ENCODE data around the gene SPAG16. TPM values are rescaled to one million over a fixed set of nuclear protein-coding genes. Genes with fewer than 3 reads are reported as not detected.

SPAG16 gene
- total RNA-seq, 2 donors from 2014 or later: 27.1 to 29.2 TPM

GRCh38 chr2:213861638-213862037 lies 577.4 kb downstream of the SPAG16 start:
- H3K4me1 ChIP-seq (replicated peaks): no peaks in the 10 kb centered on the region
- H3K27me3 ChIP-seq (replicated peaks; ENCODE audit: insufficient read depth): no peaks in the 10 kb centered on the region
- H3K4me3 ChIP-seq: no peak overlapping the region
- intact Hi-C loops (cut with DNase I): no loop called here
- H3K36me3 ChIP-seq: no peaks in the 10 kb centered on the region
- H3K27ac ChIP-seq: no peak overlapping the region
- no peak for TF ChIP-seq CTCF (IDR thresholded peaks at IDR 0.05)
- no peak for TF ChIP-seq POLR2A (IDR thresholded peaks at IDR 0.05)
- no peak for TF ChIP-seq POLR2AphosphoS5 (IDR thresholded peaks at IDR 0.05)
- no peaks in the 10 kb centered on the region for H3K9me3 ChIP-seq
- DNase-seq (ENCODE audit: low spot score): no peak

GRCh38 chr2:213862407-213863076 lies 578.3 kb downstream of the SPAG16 start:
- intact Hi-C loops (cut with DNase I): no loop called here

GRCh38 chr2:213863541-213863940 lies 579.3 kb downstream of the SPAG16 start:
- intact Hi-C loops (cut with DNase I): no loop called here
- TF ChIP-seq POLR2AphosphoS5 (IDR thresholded peaks at IDR 0.05) (no peak), CTCF (IDR thresholded peaks at IDR 0.05) (no peak), POLR2A (IDR thresholded peaks at IDR 0.05) (no peak)
- H3K27me3 ChIP-seq (replicated peaks; ENCODE audit: insufficient read depth): no peaks in the 10 kb centered on the region
- H3K9me3 ChIP-seq: no peaks in the 10 kb centered on the region
- WGBS: 85% methylated on average over 3 of the region's 3 CpGs
- H3K36me3 ChIP-seq: no peaks in the 10 kb centered on the region
- no peaks in the 10 kb centered on the region for H3K4me1 ChIP-seq (replicated peaks)
- no peak for DNase-seq (ENCODE audit: low spot score)
- H3K27ac ChIP-seq: no peak overlapping the region
- H3K4me3 ChIP-seq: no peak overlapping the region

More at GRCh38 chr2:213862407-213863076, 578.3 kb downstream of the SPAG16 start:
- H3K4me1 ChIP-seq (replicated peaks): no peaks in the 10 kb centered on the region
- TF ChIP-seq POLR2AphosphoS5 (IDR thresholded peaks at IDR 0.05) (no peak), CTCF (IDR thresholded peaks at IDR 0.05) (no peak), POLR2A (IDR thresholded peaks at IDR 0.05) (no peak)
- no peaks in the 10 kb centered on the region for H3K36me3 ChIP-seq
- WGBS: 75% methylated on average over 7 of the region's 7 CpGs
- no peaks in the 10 kb centered on the region for H3K27me3 ChIP-seq (replicated peaks; ENCODE audit: insufficient read depth)
- no peaks in the 10 kb centered on the region for H3K9me3 ChIP-seq
- no peak for DNase-seq (ENCODE audit: low spot score)
- H3K4me3 ChIP-seq: no peak overlapping the region
- no peak overlapping the region for H3K27ac ChIP-seq

- Histone ChIP-seq H3K4me1 (replicated peaks) (no peaks in the 10 kb centered on the region), H3K27me3 (replicated peaks; ENCODE audit: insufficient read depth) (no peaks in the 10 kb centered on the region), H3K36me3 (no peaks in the 10 kb centered on the region), H3K27ac (no peak overlapping the region), H3K9me3 (no peaks in the 10 kb centered on the region), H3K4me3 (no peak overlapping the region)
- TF ChIP-seq POLR2A (IDR thresholded peaks at IDR 0.05) (no peak), POLR2AphosphoS5 (IDR thresholded peaks at IDR 0.05) (no peak), CTCF (IDR thresholded peaks at IDR 0.05) (no peak)
- 43% methylated on average over 1 of the region's 1 CpG for WGBS
- DNase-seq (ENCODE audit: low spot score): no peak
- intact Hi-C loops (cut with DNase I): no loop called here
Observed at GRCh38 chr2:213868526-213868925, 584.3 kb downstream of the SPAG16 start.

GRCh38 chr2:213885485-213885884 lies 601.2 kb downstream of the SPAG16 start:
- Histone ChIP-seq H3K4me1 (replicated peaks) (no peaks in the 10 kb centered on the region), H3K27ac (no peak overlapping the region), H3K27me3 (replicated peaks; ENCODE audit: insufficient read depth) (no peaks in the 10 kb centered on the region), H3K9me3 (no peaks in the 10 kb centered on the region), H3K36me3 (no peaks in the 10 kb centered on the region), H3K4me3 (no peak overlapping the region)
- no peak for DNase-seq (ENCODE audit: low spot score)
- WGBS: 56% methylated on average over 3 of the region's 3 CpGs
- TF ChIP-seq POLR2AphosphoS5 (IDR thresholded peaks at IDR 0.05): no peak
- no peak for TF ChIP-seq POLR2A (IDR thresholded peaks at IDR 0.05)
- TF ChIP-seq CTCF (IDR thresholded peaks at IDR 0.05): no peak
- intact Hi-C loops (cut with DNase I): no loop called here

Data from prostate gland (tissue), 2 donors.